ENCODE data around the gene LRRC23.

LRRC23 gene

GRCh38 chr12:6917491-6918231 lies 13.0 kb downstream of the LRRC23 start:
- H3K4me1 ChIP-seq (ENCODE audit: insufficient read depth, low read length, severe bottlenecking) = peaks cover 21% of the 10 kb centered on the region
- H4K20me1 ChIP-seq (ENCODE audit: insufficient read depth, low read length) = no peaks in the 10 kb centered on the region
- no peaks in the 10 kb centered on the region for H3K79me2 ChIP-seq (ENCODE audit: insufficient read depth, low read length)
- H3K27ac ChIP-seq (ENCODE audit: low read depth, low read length, poor library complexity, severe bottlenecking) = no peak overlapping the region
- no peaks in the 10 kb centered on the region for H3F3A ChIP-seq (ENCODE audit: insufficient read depth, low read length)
- no peak overlapping the region for H2AFZ ChIP-seq (ENCODE audit: low read length)
- no peak overlapping the region for H3K4me2 ChIP-seq (ENCODE audit: low read length)
- H3K4me3 ChIP-seq (ENCODE audit: low read depth, low read length, poor library complexity, severe bottlenecking) = no peak overlapping the region
- H3K9me2 ChIP-seq (ENCODE audit: low read depth, low read length) = no peaks in the 10 kb centered on the region
- H3K9ac ChIP-seq (ENCODE audit: low read length) = no peak overlapping the region
- no peak for TF ChIP-seq CTCF (IDR thresholded peaks at IDR 0.05; ENCODE audit: low read length)
- TF ChIP-seq EZH2 (IDR thresholded peaks at IDR 0.05; ENCODE audit: borderline replicate concordance, low read length) = no peak
- no peaks in the 10 kb centered on the region for H3K36me3 ChIP-seq (ENCODE audit: insufficient read depth, low read length)
- H3K27me3 ChIP-seq (ENCODE audit: insufficient read depth, low read length) = peaks cover 10% of the 10 kb centered on the region; the same call in 1 of the 2 replicates
- H3K9me3 ChIP-seq (ENCODE audit: low read length) = no peaks in the 10 kb centered on the region

GRCh38 chr12:6919588-6919987 lies 15.0 kb downstream of the LRRC23 start:
- H3K36me3 ChIP-seq (ENCODE audit: insufficient read depth, low read length) = no peaks in the 10 kb centered on the region
- H3K9me2 ChIP-seq (ENCODE audit: low read depth, low read length) = no peaks in the 10 kb centered on the region
- no peak overlapping the region for H3K27ac ChIP-seq (ENCODE audit: low read depth, low read length, poor library complexity, severe bottlenecking)
- no peak overlapping the region for H3K9ac ChIP-seq (ENCODE audit: low read length)
- no peaks in the 10 kb centered on the region for H3F3A ChIP-seq (ENCODE audit: insufficient read depth, low read length)
- H3K9me3 ChIP-seq (ENCODE audit: low read length) = no peaks in the 10 kb centered on the region
- H3K79me2 ChIP-seq (ENCODE audit: insufficient read depth, low read length) = no peaks in the 10 kb centered on the region
- peaks cover 5% of the 10 kb centered on the region; the same call in 1 of the 2 replicates for H3K27me3 ChIP-seq (ENCODE audit: insufficient read depth, low read length)
- H3K4me3 ChIP-seq (ENCODE audit: low read depth, low read length, poor library complexity, severe bottlenecking) = no peak overlapping the region
- H3K4me1 ChIP-seq (ENCODE audit: insufficient read depth, low read length, severe bottlenecking) = peaks cover 19% of the 10 kb centered on the region
- no peak overlapping the region for H2AFZ ChIP-seq (ENCODE audit: low read length)
- TF ChIP-seq EZH2 (IDR thresholded peaks at IDR 0.05; ENCODE audit: borderline replicate concordance, low read length) = no peak
- TF ChIP-seq CTCF (IDR thresholded peaks at IDR 0.05; ENCODE audit: low read length) = no peak
- no peak overlapping the region for H3K4me2 ChIP-seq (ENCODE audit: low read length)
- H4K20me1 ChIP-seq (ENCODE audit: insufficient read depth, low read length) = no peaks in the 10 kb centered on the region

GRCh38 chr12:6921539-6921938 lies 16.9 kb downstream of the LRRC23 start:
- no peak overlapping the region for H3K4me2 ChIP-seq (ENCODE audit: low read length)
- no peaks in the 10 kb centered on the region for H3K9me2 ChIP-seq (ENCODE audit: low read depth, low read length)
- H3K9ac ChIP-seq (ENCODE audit: low read length) = no peak overlapping the region
- H3K9me3 ChIP-seq (ENCODE audit: low read length) = no peaks in the 10 kb centered on the region
- H3F3A ChIP-seq (ENCODE audit: insufficient read depth, low read length) = no peaks in the 10 kb centered on the region
- H4K20me1 ChIP-seq (ENCODE audit: insufficient read depth, low read length) = no peaks in the 10 kb centered on the region
- H3K4me1 ChIP-seq (ENCODE audit: insufficient read depth, low read length, severe bottlenecking) = peaks cover 11% of the 10 kb centered on the region
- TF ChIP-seq EZH2 (IDR thresholded peaks at IDR 0.05; ENCODE audit: borderline replicate concordance, low read length) (no peak), CTCF (IDR thresholded peaks at IDR 0.05; ENCODE audit: low read length) (no peak)
- no peak overlapping the region for H3K27ac ChIP-seq (ENCODE audit: low read depth, low read length, poor library complexity, severe bottlenecking)
- H3K36me3 ChIP-seq (ENCODE audit: insufficient read depth, low read length) = no peaks in the 10 kb centered on the region
- H3K27me3 ChIP-seq (ENCODE audit: insufficient read depth, low read length) = peaks cover 8% of the 10 kb centered on the region; the same call in 1 of the 2 replicates
- no peak overlapping the region for H3K4me3 ChIP-seq (ENCODE audit: low read depth, low read length, poor library complexity, severe bottlenecking)
- no peaks in the 10 kb centered on the region for H3K79me2 ChIP-seq (ENCODE audit: insufficient read depth, low read length)
- H2AFZ ChIP-seq (ENCODE audit: low read length) = no peak overlapping the region
